ENCODE measurements around the gene SAMD11.

GRCh38 chr1:942864-943533 is 19.3 kb downstream of the SAMD11 start:
- TF ChIP-seq CTCF (IDR thresholded peaks at IDR 0.05 in 2 of 3, conservative IDR thresholded peaks at IDR 0.05 in 1 of 3; ENCODE audit: borderline replicate concordance in 1 of 3, insufficient read depth in 1 of 3, low read depth in 2 of 3, low read length in 2 of 3) = no peak
- TF ChIP-seq EZH2 (IDR thresholded peaks at IDR 0.05) = no peak
- TF ChIP-seq, protein P1, sequence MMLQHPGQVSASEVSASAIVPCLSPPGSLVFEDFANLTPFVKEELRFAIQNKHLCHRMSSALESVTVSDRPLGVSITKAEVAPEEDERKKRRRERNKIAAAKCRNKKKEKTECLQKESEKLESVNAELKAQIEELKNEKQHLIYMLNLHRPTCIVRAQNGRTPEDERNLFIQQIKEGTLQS (IDR thresholded peaks at IDR 0.05) = no peak
- TF ChIP-seq EZH2phosphoT487 (IDR thresholded peaks at IDR 0.05; ENCODE audit: borderline replicate concordance) = no peak
- TF ChIP-seq EGR1 (IDR thresholded peaks at IDR 0.05; ENCODE audit: low read depth) = no peak
- no peak for TF ChIP-seq POLR2A (IDR thresholded peaks at IDR 0.05; ENCODE audit: borderline replicate concordance, extremely low read depth, insufficient read depth, insufficient read length)
- TF ChIP-seq JUND (IDR thresholded peaks at IDR 0.05) = no peak
- TF ChIP-seq ZNF274 (IDR thresholded peaks at IDR 0.05; ENCODE audit: low read depth, low read length) = no peak
- TF ChIP-seq SIN3A (IDR thresholded peaks at IDR 0.05; ENCODE audit: low read depth) = no peak
